IMR-90 (cell line): ENCODE data around the gene TSC22D3. TPM values are rescaled to one million over a fixed set of nuclear protein-coding genes. Genes with fewer than 3 reads are reported as not detected.

ENCODE experiments used
- ATAC-seq: fragments of 200-7000 bp; cut with Tn5 transposase; 2 replicates; pipeline ENCODE4 v1.9.1; 2020; ENCODE audit warnings: low read depth, mild to moderate bottlenecking, moderate library complexity
- BruUV-seq: library from RNA; stranded (reverse); fragments of 400-500 nt; replicated peaks from 2 replicates; lab custom pipeline; 2021; lab: Mats Ljungman, UMichigan
- CTCF ChIA-PET: fragments of 300-600 bp; formaldehyde crosslinking; extraction: SDS; loops from one replicate; lab custom pipeline; 2021; ENCODE audit warnings: antibody characterized with exemption; lab: Yijun Ruan, JAX
- POLR2A ChIA-PET: fragments of 300-600 bp; sonication (Branson Sonifier 250); formaldehyde crosslinking; loops from one replicate; lab custom pipeline; 2022; ENCODE audit warnings: antibody characterized with exemption; ENCODE audit not compliant: unreplicated experiment; lab: Charles Lee
- DNase-seq: peaks from one replicate; pipeline ENCODE4 v3.0.0; 2013
- H2AFZ ChIP-seq: replicated peaks from 2 replicates; pipeline ENCODE3; 2013; ENCODE audit warnings: low read length, mild to moderate bottlenecking; ENCODE audit not compliant: poor library complexity
- H2AK5ac ChIP-seq: 2 replicates; pipeline ENCODE4 v1.6.1; 2013; ENCODE audit warnings: low read depth, low read length, inconsistent platforms
- H2AK9ac ChIP-seq: replicated peaks from 2 replicates; pipeline ENCODE3; 2013; ENCODE audit warnings: mild to moderate bottlenecking, low read depth, low read length, moderate library complexity; ENCODE audit not compliant: poor library complexity
- H2BK120ac ChIP-seq: 2 replicates; pipeline ENCODE4 v1.6.1; 2013; ENCODE audit warnings: low read depth, low read length, inconsistent platforms
- H2BK15ac ChIP-seq: 3 replicates; pipeline ENCODE4 v1.6.1; 2013; ENCODE audit warnings: low read depth, low read length, inconsistent platforms
- H2BK20ac ChIP-seq: 2 replicates; pipeline ENCODE4 v1.6.1; 2013; ENCODE audit warnings: low read depth, mild to moderate bottlenecking, inconsistent platforms, low read length, moderate library complexity
- H2BK5ac ChIP-seq: 2 replicates; pipeline ENCODE4 v1.6.1; 2013; ENCODE audit warnings: mild to moderate bottlenecking, low read depth, low read length, inconsistent platforms; ENCODE audit not compliant: poor library complexity, severe bottlenecking
- H3K14ac ChIP-seq: replicated peaks from 2 replicates; pipeline ENCODE4 v1.6.1; 2013; ENCODE audit warnings: low read depth, low read length, inconsistent platforms
- H3K18ac ChIP-seq: 2 replicates; pipeline ENCODE4 v1.6.1; 2013; ENCODE audit warnings: low read depth, low read length, control low read depth
- H3K23ac ChIP-seq: 2 replicates; pipeline ENCODE4 v1.6.1; 2013; ENCODE audit warnings: low read depth, low read length, inconsistent platforms
- H3K27ac ChIP-seq: 2 replicates; pipeline ENCODE4 v1.5.1; 2013; ENCODE audit warnings: mild to moderate bottlenecking, control low read depth, low read length; ENCODE audit not compliant: insufficient read depth
- H3K27me3 ChIP-seq: 2 replicates; pipeline ENCODE4 v1.6.1; 2013; ENCODE audit warnings: low read length; ENCODE audit not compliant: control insufficient read depth, insufficient read depth
- H3K36me3 ChIP-seq: 2 replicates; pipeline ENCODE4 v1.6.1; 2013; ENCODE audit warnings: low read length, mixed read lengths; ENCODE audit not compliant: control insufficient read depth, insufficient read depth
- H3K4ac ChIP-seq: 2 replicates; pipeline ENCODE4 v1.6.1; 2013; ENCODE audit warnings: low read depth, low read length, inconsistent platforms
- H3K4me1 ChIP-seq: 2 replicates; pipeline ENCODE4 v1.6.1; 2013; ENCODE audit warnings: low read length, mixed read lengths; ENCODE audit not compliant: control insufficient read depth, insufficient read depth
- H3K4me2 ChIP-seq: 2 replicates; pipeline ENCODE4 v1.6.1; 2013; ENCODE audit warnings: low read depth, mild to moderate bottlenecking, control low read depth, low read length, moderate library complexity
- H3K4me3 ChIP-seq: 2 replicates; pipeline ENCODE4 v1.5.1; 2013; ENCODE audit warnings: low read depth, mild to moderate bottlenecking, control low read depth, low read length, moderate library complexity; ENCODE audit not compliant: insufficient read depth
- H3K56ac ChIP-seq: 2 replicates; pipeline ENCODE4 v1.6.1; 2013; ENCODE audit warnings: low read length, inconsistent platforms; ENCODE audit not compliant: insufficient read depth; ENCODE audit errors: extremely low read depth
- H3K79me1 ChIP-seq, 2 experiments: 2 replicates each; pipeline ENCODE4 v1.6.1; 2013; ENCODE audit warnings: low read length in 2 of 2, inconsistent platforms in 1 of 2, low read depth in 1 of 2
- H3K9ac ChIP-seq: 2 replicates; pipeline ENCODE4 v1.6.1; 2013; ENCODE audit warnings: low read depth, low read length, control low read depth
- H3K9me1 ChIP-seq: 2 replicates; pipeline ENCODE4 v1.6.1; 2013; ENCODE audit warnings: low read length, inconsistent platforms; ENCODE audit not compliant: insufficient read depth
- H3K9me3 ChIP-seq: 2 replicates; pipeline ENCODE4 v1.6.1; 2013; ENCODE audit warnings: low read length; ENCODE audit not compliant: control insufficient read depth, insufficient read depth
- H4K20me1 ChIP-seq: 2 replicates; pipeline ENCODE4 v1.6.1; 2013; ENCODE audit warnings: low read length, inconsistent platforms; ENCODE audit not compliant: insufficient read depth
- H4K5ac ChIP-seq: 2 replicates; pipeline ENCODE4 v1.6.1; 2013; ENCODE audit warnings: mild to moderate bottlenecking, low read depth, low read length, control low read depth
- H4K8ac ChIP-seq, 2 experiments: 2 replicates each; pipeline ENCODE4 v1.6.1; 2013; ENCODE audit warnings: low read depth in 2 of 2, low read length in 2 of 2, control low read depth in 1 of 2, inconsistent platforms in 1 of 2
- H4K91ac ChIP-seq: 2 replicates; pipeline ENCODE4 v1.6.1; 2013; ENCODE audit warnings: low read depth, low read length, inconsistent platforms; ENCODE audit not compliant: insufficient read depth
- BHLHE40 ChIP-seq: fragments of 150-350 bp; IDR thresholded peaks from 2 replicates; pipeline ENCODE4 v1.6.1; 2016; ENCODE audit warnings: mild to moderate bottlenecking, low read depth, low read length
- CTCF ChIP-seq: conservative IDR thresholded peaks from 2 replicates; pipeline ENCODE4 v1.5.1; 2012; ENCODE audit warnings: mild to moderate bottlenecking, low read depth, low read length, improper control_type of control experiment
- ELK1 ChIP-seq: fragments of 150-350 bp; IDR thresholded peaks from 2 replicates; pipeline ENCODE4 v1.6.1; 2016; ENCODE audit warnings: low read depth, mild to moderate bottlenecking, low read length, moderate library complexity, borderline replicate concordance
- FOS ChIP-seq: fragments of 150-350 bp; IDR thresholded peaks from 2 replicates; pipeline ENCODE4 v1.6.1; 2016; ENCODE audit warnings: low read depth, low read length
- MAFK ChIP-seq: IDR thresholded peaks from 2 replicates; pipeline ENCODE4 v1.6.1; 2012; ENCODE audit warnings: low read depth, low read length, improper control_type of control experiment
- MAZ ChIP-seq: IDR thresholded peaks from 2 replicates; pipeline ENCODE4 v1.6.1; 2012; ENCODE audit warnings: low read depth, mild to moderate bottlenecking, low read length, improper control_type of control experiment, moderate library complexity, borderline replicate concordance
- MXI1 ChIP-seq: IDR thresholded peaks from 2 replicates; pipeline ENCODE4 v1.6.1; 2012; ENCODE audit warnings: low read depth, mild to moderate bottlenecking, low read length, moderate library complexity, borderline replicate concordance
- NFE2L2 ChIP-seq: fragments of 150-350 bp; IDR thresholded peaks from 2 replicates; pipeline ENCODE4 v1.6.1; 2016; ENCODE audit warnings: low read depth, mild to moderate bottlenecking, low read length
- POLR2A ChIP-seq: IDR thresholded peaks from 2 replicates; pipeline ENCODE4 v1.6.1; 2012; ENCODE audit warnings: mild to moderate bottlenecking, low read depth, low read length
- RCOR1 ChIP-seq: IDR thresholded peaks from 2 replicates; pipeline ENCODE4 v1.6.1; 2012; ENCODE audit warnings: mild to moderate bottlenecking, low read length, improper control_type of control experiment; ENCODE audit not compliant: insufficient replicate concordance
- RFX5 ChIP-seq: IDR thresholded peaks from 2 replicates; pipeline ENCODE4 v1.8.0; 2012; ENCODE audit warnings: low read depth, mild to moderate bottlenecking, low read length, moderate library complexity
- SMC3 ChIP-seq: fragments of 150-350 bp; IDR thresholded peaks from 2 replicates; pipeline ENCODE4 v1.6.1; 2016; ENCODE audit warnings: low read depth, mild to moderate bottlenecking, antibody characterized with exemption, low read length, moderate library complexity
- USF2 ChIP-seq: fragments of 150-350 bp; IDR thresholded peaks from 2 replicates; pipeline ENCODE4 v1.6.1; 2017; ENCODE audit warnings: mild to moderate bottlenecking, antibody characterized with exemption, low read length, low read depth
- WGBS, 2 experiments: methylation state at CpG; one replicate each; pipeline versions ENCODE4 v1.1.5 to v1.1.7; 2013; ENCODE audit warnings: missing lambda C conversion rate in 2 of 2; ENCODE audit not compliant: insufficient read length in 1 of 2; ENCODE audit errors: extremely low coverage in 2 of 2; 5-methylcytosine and 5-hydroxymethylcytosine counted together
- dilution Hi-C: fragments of 300-500 bp; cut with HindIII; formaldehyde crosslinking; loops from one replicate; pipeline ENCODE4 v1.14.3; 2018; ENCODE audit warnings: low sequenced_read_pairs; ENCODE audit not compliant: unreplicated experiment
- in situ Hi-C: fragments of 300-500 bp; cut with MboI; formaldehyde crosslinking; loops from 3 replicates; pipeline ENCODE4 v1.14.3; 2019; ENCODE audit warnings: low sequenced_read_pairs, inconsistent platforms, mixed read lengths
- intact Hi-C: fragments of 100-400 bp; cut with micrococcal nuclease; formaldehyde crosslinking; loops from 2 replicates; pipeline ENCODE4 v1.10.0; 2022
- polyA plus RNA-seq, 3 experiments: library from polyadenylated mRNA; depleted of rRNA; stranded (reverse); fragments of >200 nt; gene quantifications; 2 replicates each; pipeline ENCODE4 v1.2.3, GENCODE V29; 2012; ENCODE audit warnings: low replicate concordance in 1 of 3
- total RNA-seq: library from RNA; depleted of rRNA; stranded (reverse); fragments of >200 nt; gene quantifications from 2 replicates; pipeline ENCODE4 v1.2.3, GENCODE V29; 2012

The TSC22D3 gene
- total and polyA plus RNA-seq, 2 of the 4 experiments (the other 2 are of a cell fraction): 9.9 to 14.0 TPM

- H3K4me1 ChIP-seq: peaks cover 3% of the 10 kb centered on the region; the same call in 1 of the 2 replicates
- CTCF ChIA-PET: no interaction called here
These were observed 36.8 kb downstream of the TSC22D3 start for GRCh38 chrX:107738768-107739167.

More at GRCh38 chrX:107738768-107739167, 36.8 kb downstream of the TSC22D3 start:
- Histone ChIP-seq H2BK15ac (no peak overlapping the region), H2BK120ac (no peak overlapping the region), H2BK5ac (no peak overlapping the region), H3K4me3 (no peak overlapping the region), H2AFZ (no peak overlapping the region), H3K9me3 (no peaks in the 10 kb centered on the region), H2AK9ac (no peak overlapping the region), H3K27ac (no peak overlapping the region), H3K36me3 (no peaks in the 10 kb centered on the region), H4K8ac (no peak overlapping the region), H3K27me3 (peaks cover 34% of the 10 kb centered on the region), H3K79me1 (no peaks in the 10 kb centered on the region), H2AK5ac (no peak overlapping the region), H3K56ac (no peak overlapping the region), H3K9me1 (no peaks in the 10 kb centered on the region), H3K14ac (no peak overlapping the region), H3K4ac (no peak overlapping the region), H3K4me2 (no peak overlapping the region), H2BK20ac (no peak overlapping the region), H3K23ac (no peak overlapping the region), H3K18ac (no peak overlapping the region), H4K91ac (no peak overlapping the region), H3K9ac (no peak overlapping the region), H4K5ac (no peak overlapping the region), H4K20me1 (peaks cover 4% of the 10 kb centered on the region; the same call in 1 of the 2 replicates)
- in situ Hi-C loops: no loop called here
- TF ChIP-seq MAZ (no peak), SMC3 (no peak), FOS (no peak), NFE2L2 (no peak), POLR2A (no peak), ELK1 (no peak), MAFK (no peak), CTCF (no peak), RFX5 (no peak), RCOR1 (no peak), MXI1 (no peak), USF2 (no peak), BHLHE40 (no peak)
- WGBS, 2 experiments: no CpG with 5 or more reads among the region's 8 CpGs
- POLR2A ChIA-PET: no interaction called here
- intact Hi-C loops: no loop called here
- BruUV-seq: no TSS peak
- dilution Hi-C loops: no loop called here
- DNase-seq (no peak), ATAC-seq (no peak)
